Astrocyte of the cerebellum (primary cell): ENCODE results near the gene YTHDF1.
A peak's percentile ranks its signal among the peaks of the same experiment; 100 is the strongest.

Experiments used
- DNase-seq: peaks from one replicate; pipeline ENCODE4 v3.0.0-alpha.2; 2011; ENCODE audit warnings: low read depth
- H3K4me3 ChIP-seq: 2 replicates; pipeline ENCODE4 v1.5.1; 2011; ENCODE audit warnings: mild to moderate bottlenecking, low read depth, low read length, moderate library complexity
- in situ Hi-C: cut with HindIII; loops from 2 replicates; pipeline ENCODE4 v1.10.0; 2017; ENCODE audit warnings: low sequenced_read_pairs
- TF ChIP-seq, protein P1 (sequence below): IDR thresholded peaks from 2 replicates; pipeline ENCODE4 v1.5.1; 2012; ENCODE audit warnings: low read length, low read depth, moderate library complexity, mild to moderate bottlenecking; ENCODE audit errors: missing control alignments

The YTHDF1 gene

DNA sequence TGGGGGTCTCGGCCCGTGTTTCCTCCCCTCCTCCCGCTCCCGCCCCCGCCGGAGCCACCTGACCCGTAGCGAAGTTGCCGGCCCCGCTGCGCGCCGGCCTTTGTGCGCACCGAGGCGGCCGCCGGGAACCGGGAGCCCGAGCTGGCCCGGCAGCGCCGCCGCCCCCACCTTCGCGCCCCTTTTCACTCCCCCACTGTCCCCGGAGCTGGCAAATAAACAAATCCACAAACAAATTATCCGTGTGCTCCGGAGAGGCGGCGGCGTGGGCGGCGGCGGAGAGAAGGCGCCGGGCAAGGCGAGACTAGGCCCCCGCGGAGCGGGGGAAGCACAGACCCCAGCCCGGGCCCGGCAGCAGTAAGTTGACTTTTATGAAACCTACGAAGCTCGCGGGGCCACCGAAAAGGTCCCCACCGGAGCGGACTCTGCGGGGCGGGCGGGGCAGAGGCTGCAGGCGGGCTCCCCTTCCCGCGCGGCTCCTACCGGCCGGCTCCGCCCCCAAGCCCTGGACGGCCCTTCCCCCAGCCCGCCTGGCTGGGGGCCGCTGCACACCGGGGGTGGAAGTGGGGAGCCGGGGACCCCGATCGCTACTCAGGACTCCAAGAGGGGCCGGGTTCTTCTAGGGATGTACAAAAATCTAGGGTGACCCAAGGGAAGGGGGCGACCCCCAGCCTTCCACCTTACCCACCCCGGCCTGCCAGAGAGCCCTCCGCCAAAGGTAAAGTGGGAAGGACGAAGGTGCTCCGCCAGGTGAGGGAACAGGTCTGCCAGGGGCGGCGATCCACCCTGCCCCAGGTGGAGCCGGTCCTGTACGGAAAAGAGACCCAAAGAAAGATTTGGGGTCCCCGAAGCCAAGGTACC is 40.7 kb downstream of the YTHDF1 start:
- DNase-seq, result no peak
- H3K4me3 ChIP-seq, result no peak overlapping the region
- in situ Hi-C loops, result no loop called here
- TF ChIP-seq, protein P1, sequence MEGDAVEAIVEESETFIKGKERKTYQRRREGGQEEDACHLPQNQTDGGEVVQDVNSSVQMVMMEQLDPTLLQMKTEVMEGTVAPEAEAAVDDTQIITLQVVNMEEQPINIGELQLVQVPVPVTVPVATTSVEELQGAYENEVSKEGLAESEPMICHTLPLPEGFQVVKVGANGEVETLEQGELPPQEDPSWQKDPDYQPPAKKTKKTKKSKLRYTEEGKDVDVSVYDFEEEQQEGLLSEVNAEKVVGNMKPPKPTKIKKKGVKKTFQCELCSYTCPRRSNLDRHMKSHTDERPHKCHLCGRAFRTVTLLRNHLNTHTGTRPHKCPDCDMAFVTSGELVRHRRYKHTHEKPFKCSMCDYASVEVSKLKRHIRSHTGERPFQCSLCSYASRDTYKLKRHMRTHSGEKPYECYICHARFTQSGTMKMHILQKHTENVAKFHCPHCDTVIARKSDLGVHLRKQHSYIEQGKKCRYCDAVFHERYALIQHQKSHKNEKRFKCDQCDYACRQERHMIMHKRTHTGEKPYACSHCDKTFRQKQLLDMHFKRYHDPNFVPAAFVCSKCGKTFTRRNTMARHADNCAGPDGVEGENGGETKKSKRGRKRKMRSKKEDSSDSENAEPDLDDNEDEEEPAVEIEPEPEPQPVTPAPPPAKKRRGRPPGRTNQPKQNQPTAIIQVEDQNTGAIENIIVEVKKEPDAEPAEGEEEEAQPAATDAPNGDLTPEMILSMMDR, result no peak

DNA sequence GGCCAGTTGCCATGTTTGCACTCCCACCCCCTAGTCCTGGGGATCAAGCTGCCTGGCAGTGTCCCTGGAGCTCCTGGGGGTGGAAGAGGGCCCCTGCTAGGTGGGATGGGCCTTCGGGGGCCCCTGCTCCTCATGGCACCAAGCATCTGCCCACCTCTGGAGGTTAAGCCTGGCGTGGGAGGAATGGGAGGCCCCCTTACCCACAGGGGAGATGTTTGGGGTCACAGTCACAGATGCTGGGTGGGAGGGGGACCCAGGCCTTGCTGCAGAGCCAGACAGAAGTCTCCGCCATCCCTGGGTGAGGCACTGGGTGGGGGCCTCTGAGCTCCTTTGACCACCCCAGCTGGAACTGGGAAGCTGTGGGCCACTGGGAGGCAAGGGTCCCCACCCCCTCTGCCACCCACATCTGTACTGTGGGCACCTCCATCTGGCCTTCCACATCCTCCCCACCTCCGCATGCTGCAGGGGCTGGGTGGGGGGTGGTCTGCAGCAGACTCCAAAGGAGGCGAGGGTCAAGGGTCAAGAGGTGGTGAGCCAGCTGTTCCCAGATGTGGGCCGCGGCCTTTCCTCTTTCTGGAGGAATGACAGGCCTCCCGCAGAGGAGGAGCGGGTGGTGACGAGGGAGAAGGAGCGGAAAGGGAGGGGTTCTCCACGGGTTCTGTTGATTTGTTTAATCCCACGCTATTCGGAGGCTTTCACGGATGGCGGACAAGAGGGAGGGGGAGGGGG is 41.5 kb downstream of the YTHDF1 start:
- no peak for DNase-seq
- in situ Hi-C loops, result no loop called here
- no peak overlapping the region for H3K4me3 ChIP-seq
- TF ChIP-seq, protein P1, result no peak

DNA sequence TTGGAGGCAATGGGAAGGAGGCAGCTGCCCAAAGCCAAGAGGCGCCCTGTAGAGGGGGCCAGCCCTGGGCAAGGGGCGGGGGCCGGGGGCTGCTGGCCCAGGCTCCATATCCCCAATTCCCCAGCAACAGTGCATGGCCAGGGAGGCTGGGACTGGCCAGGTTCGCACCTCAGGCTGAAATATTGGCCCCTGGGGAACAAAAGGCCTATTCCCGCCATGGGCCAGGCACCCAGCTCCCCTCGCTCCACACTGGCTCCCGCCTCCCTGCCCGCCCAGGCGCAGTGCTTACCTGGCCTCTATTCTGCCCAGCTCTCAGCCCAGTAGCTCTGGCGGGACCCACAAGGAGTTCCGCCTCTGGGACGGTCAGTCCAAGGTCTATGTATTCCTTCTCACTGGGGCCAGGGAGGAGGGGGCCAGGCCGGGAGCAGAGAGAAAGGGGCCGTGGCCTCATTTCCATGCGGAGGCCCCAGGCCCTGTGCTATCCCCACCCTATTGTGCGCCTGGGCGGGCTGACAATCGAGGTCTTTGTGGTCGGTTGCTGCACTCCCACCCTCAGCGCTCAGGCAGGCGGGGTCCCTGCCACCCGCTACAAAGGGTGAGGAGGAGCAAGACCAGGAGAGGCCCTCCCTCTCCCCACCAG is 42.3 kb downstream of the YTHDF1 start:
- TF ChIP-seq, protein P1, result no peak
- H3K4me3 ChIP-seq, result no peak overlapping the region
- in situ Hi-C loops, result no loop called here
- no peak for DNase-seq

DNA sequence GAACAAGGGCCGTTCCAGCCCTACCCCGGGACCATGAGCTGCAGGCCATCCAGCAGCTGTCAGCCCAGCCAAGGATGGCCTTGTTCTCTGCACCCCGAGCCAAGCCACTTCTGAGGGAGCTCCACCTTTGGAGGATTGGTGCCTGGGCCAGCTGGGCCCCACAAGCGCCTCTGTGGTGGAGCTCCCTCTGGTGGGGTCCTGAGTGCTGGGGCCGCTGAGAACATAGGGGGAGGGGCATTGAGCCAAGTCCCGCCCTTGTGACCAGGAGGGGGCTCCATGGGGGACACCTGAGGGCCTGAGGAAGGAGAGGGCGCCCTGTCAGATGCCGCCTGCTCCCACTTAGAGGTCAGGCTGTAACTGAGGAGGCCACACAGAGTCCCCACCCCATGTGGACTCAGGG is 43.2 kb downstream of the YTHDF1 start:
- in situ Hi-C loops, result no loop called here
- H3K4me3 ChIP-seq, result no peak overlapping the region
- DNase-seq, result no peak
- TF ChIP-seq, protein P1, result peak; percentile 7

DNA sequence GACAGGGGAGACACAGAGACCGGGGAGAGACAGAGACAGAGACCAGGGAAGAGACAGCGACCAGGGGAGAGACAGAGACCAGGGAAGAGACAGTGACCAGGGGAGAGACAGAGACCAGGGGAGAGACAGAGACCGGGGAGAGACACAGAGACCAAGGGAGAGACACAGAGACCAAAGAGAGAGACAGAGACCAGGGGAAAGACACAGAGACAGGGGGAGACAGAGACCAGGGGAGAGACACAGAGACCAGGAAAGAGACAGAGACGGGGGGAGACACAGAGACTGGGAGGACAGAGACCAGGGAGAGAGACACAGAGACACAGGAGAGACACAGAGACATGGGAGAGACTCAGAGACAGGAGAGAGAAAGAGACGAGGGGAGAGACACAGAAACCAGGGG is 43.9 kb downstream of the YTHDF1 start:
- no peak for DNase-seq
- in situ Hi-C loops, result no loop called here
- no peak overlapping the region for H3K4me3 ChIP-seq
- TF ChIP-seq, protein P1, result no peak

DNA sequence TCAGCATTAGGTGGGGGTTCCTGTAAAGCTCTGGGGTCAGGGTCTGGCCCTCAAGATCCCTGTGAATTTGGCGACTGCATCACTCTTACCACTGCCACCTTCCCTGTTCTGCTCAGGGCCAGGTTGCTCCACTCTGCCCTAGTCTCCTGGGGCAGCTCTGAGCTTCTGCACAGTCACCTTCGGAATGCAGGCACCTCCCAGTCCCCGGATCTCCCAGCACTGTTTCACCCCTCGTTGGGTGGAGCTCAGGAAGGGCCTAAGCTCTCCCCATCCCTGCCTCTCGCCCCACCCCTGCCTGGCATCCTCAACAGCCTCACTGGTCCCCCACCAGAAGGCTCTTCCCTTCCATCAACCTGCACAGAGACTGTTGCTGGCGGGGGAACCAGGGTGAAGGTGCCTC is 46.2 kb downstream of the YTHDF1 start:
- TF ChIP-seq, protein P1, result no peak
- H3K4me3 ChIP-seq, result no peak overlapping the region
- in situ Hi-C loops, result no loop called here
- DNase-seq, result no peak
